Femur (tissue), 1 donor: ENCODE results near the gene TMEM233.
"Not testable (repeated sequence)": the region's sequence is repeated elsewhere in the genome, so short reads cannot be mapped to it uniquely, and the experiment has no call there.

Experiments used
- DNase-seq: peaks from one replicate; pipeline ENCODE4 v3.0.0-alpha.2; 2017

TMEM233 gene

GRCh38 chr12:119613319-119613936 lies 19.9 kb downstream of the TMEM233 start:
- DNase-seq = no peak

- no peak for DNase-seq
Observed at GRCh38 chr12:119614705-119615104, 21.1 kb downstream of the TMEM233 start.

DNA sequence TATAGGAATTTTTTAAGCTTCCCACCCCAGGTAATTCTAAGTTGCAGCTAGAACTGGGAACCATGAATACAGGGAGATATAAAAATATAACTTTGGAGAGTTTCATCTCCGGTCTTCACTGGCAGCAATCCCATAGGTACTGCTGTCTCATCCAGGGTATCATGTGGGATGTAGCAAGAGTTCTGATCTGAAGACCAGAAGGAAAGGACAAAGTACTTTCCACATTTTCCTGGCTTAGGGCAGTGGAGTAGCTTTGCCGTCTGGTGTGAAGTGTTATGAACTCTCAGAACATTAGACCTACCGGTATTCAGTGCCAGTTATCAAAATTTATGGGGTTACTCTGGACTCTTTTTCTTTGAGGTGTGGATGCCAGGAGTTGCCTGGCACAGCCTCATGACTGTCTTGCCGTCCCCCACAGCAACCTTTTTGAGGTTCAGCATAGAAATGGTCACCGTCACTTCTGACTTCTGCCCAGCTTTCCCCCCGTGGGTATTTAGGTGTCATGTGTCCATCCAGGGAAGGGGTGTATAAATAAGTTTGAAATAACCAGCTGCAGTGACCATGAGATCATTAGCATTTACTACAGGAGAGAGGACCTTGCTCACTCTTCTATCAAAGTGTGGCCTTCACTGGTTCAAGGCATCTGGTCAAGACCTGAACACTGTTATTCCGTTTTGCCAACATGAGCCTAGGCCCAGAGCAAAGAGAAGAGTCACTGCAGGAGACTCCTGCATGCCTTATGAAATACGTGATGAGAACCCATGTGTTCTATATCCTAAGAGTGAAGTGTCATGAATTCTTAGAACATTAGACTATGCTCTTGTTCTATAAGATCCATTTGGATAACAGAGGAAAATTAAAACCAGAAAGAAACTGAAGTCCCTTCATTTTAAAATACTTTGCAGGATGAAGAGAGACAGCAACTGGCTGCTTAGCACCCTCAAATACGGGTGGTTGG lies 22.2 kb downstream of the TMEM233 start:
- DNase-seq = no peak

DNA sequence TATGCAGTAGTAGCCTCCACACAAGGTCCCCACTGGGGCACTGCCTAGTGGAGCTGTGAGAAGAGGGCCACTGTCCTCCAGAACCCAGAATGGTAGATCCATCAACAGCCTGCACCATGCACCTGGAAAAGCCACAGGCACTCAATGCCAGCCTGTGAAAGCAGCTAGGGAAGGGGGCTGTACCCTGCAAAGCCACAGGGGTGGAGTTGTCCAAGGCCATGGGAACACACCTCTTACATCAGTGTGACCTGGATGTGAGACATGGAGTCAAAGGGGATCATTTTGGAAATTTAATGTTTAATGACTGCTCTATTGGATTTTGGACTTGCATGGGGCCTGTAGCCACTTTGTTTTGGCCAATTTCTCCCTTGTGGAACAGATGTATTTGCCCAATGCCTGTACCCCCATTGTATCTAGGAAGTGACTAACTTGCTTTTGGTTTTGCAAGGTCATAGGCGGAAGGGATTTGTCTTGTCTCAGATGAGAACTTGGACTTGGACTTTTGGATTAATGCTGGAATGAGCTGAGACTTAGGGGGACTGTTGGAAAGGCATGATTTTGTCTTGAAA lies 24.8 kb downstream of the TMEM233 start:
- not testable (repeated sequence) for DNase-seq

GRCh38 chr12:119620490-119620889 lies 26.9 kb downstream of the TMEM233 start:
- DNase-seq = no peak

- no peak for DNase-seq
Observed at GRCh38 chr12:119621878-119622277, 28.3 kb downstream of the TMEM233 start.

DNA sequence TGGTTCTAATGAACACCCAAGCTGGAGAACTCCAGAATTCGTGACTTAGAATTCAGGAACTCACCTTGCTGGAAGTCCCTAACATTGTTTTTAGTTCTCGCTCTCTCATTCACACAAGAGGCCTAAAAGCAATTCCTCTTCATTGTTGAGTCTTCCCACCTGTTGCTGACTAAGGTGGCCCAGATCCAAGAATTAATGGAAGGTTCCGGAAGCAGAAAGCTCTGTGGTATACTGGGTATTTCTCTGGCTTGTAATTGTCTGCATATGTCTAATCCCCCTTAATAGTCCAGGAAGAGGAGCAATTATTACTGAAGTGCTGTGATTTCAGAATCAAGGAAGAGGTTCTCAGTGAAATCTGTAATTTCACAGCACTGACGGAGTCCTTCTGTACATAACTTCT lies 31.4 kb downstream of the TMEM233 start:
- no peak for DNase-seq

- DNase-seq = no peak
Observed at GRCh38 chr12:119627019-119627643, 33.6 kb downstream of the TMEM233 start.

- DNase-seq = no peak
Observed at GRCh38 chr12:119627686-119628085, 34.1 kb downstream of the TMEM233 start.

GRCh38 chr12:119630223-119630780 lies 36.7 kb downstream of the TMEM233 start:
- no peak for DNase-seq

- DNase-seq = no peak
Observed at GRCh38 chr12:119630962-119631550, 37.5 kb downstream of the TMEM233 start.

GRCh38 chr12:119631930-119632678 lies 38.5 kb downstream of the TMEM233 start:
- no peak for DNase-seq

GRCh38 chr12:119634743-119635142 lies 41.2 kb downstream of the TMEM233 start:
- no peak for DNase-seq

GRCh38 chr12:119642986-119643385 lies 49.4 kb downstream of the TMEM233 start:
- no peak for DNase-seq

DNA sequence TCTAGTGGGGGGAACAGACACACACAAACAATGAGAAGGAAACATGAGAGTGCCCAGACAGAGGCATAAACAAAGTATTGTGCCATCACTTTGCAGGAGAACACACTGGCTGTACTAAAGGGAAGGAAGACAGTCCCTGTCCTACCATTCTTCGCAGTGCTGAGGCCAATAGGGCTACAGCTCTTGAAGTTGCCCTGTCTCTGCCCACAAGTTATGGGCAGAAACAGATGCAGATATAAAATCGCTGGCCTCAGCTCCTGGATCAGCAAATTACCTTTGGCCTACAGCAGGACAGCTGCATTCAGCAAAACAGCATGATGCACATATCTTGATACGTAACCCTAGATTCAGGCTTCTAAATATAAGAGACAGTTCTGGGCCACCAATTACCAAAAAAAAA lies 51.4 kb downstream of the TMEM233 start:
- DNase-seq = peak; percentile 26

- no peak for DNase-seq
Observed at GRCh38 chr12:119645535-119646059, 52.0 kb downstream of the TMEM233 start.

GRCh38 chr12:119649202-119649808 lies 55.7 kb downstream of the TMEM233 start:
- no peak for DNase-seq

GRCh38 chr12:119652665-119653064 lies 59.1 kb downstream of the TMEM233 start:
- DNase-seq = no peak

DNA sequence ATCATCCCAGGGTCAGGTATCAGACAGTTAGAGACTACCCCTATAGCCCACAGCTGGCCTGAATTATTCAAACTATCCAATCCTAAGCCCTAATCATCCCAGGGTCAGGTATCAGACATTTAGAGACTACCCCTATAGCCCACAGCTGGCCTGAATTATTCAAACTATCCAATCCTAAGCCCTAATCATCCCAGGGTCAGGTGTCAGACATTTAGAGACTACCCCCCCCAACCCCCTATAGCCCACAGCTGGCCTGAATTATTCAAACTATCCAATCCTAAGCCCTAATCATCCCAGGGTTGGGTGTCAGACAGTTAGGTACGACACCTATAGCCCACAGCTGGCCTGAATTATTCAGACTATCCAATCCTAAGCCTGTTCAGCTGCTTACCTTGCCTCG lies 63.4 kb downstream of the TMEM233 start:
- DNase-seq = not testable (repeated sequence)

GRCh38 chr12:119658166-119658565 lies 64.6 kb downstream of the TMEM233 start:
- not testable (repeated sequence) for DNase-seq

DNA sequence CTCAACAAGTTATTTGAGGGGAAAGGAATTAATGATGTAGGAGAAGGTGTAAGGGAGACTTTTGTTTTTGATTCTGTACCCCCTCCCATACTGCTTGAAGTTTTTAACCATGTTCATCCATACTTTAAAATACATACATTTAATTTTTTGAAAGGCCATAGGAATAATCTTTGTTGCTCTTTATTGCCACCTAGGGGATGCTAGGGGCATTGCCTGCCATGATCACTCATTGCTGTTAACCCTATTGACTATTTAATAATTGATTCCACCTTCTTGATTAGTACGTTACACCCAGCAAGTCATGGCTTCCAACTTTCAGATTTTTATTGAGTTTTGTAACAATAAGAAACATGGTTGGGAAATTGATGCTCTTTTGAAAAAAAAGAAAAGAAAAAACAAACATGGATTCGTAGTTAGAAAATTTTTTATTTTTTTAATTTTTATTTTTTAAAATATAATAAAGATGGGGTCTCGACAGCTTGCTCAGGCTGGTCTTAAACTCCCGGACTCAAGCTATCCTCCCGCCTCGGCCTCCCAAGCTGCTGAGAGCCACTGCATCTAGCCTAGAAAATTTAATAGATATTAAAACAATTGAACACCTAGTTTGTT lies 65.8 kb downstream of the TMEM233 start:
- no peak for DNase-seq
